GM12873 (cell line): Measurements from ENCODE around the gene ZFP62.

ENCODE experiments used
- CTCF ChIP-seq: IDR thresholded peaks from 2 replicates; pipeline ENCODE4 v1.5.1; 2012; ENCODE audit warnings: low read depth, mild to moderate bottlenecking, moderate library complexity, low read length, control low read depth; ENCODE audit not compliant: insufficient read depth; ENCODE audit errors: missing control alignments

ZFP62 gene

DNA sequence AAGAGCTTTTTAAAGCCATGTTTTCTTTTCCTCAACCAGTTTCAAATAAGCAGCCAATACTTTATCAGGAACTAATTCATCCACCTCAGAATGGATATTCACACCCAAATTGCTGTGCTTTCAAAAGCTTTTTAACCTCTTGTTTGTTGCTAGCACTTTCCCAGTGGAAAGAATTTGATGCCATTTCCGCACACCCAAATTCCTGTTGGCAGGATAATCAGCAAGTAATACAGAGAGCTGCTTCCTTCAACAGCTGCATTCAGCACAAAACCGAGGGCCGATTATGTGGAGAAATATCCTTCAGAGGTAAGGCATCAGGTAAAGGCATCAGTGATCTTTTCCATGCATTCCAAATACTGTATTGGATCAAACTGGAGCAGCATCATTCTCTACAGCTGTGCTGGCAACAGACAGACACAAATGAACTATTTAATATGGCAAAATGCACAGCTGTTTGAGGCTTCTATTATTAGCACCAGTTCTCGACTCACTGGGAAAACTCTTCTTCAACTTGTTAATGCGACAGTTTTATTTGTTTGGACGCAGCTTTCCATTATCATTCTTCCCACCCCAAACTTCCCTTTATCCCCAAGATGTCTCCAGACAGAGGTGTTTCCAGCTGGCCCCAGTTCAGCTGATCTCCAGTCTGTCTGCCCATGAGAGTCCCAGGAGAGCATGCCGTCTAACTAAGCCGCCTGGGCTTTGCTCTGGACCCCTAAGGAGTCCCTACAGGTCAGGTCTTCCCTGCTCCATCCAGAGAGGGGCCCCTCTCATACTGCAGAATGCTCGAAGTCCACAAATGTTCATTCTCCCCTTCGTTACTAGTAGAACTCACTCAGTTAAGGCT, 36.2 kb downstream of the ZFP62 start:
- no peak for TF ChIP-seq CTCF

- no peak for TF ChIP-seq CTCF
These were observed 37.0 kb downstream of the ZFP62 start for GRCh38 chr5:180823940-180824629.

GRCh38 chr5:180823346-180823745, 37.7 kb downstream of the ZFP62 start:
- TF ChIP-seq CTCF: no peak

- no peak for TF ChIP-seq CTCF
These were observed 39.5 kb downstream of the ZFP62 start for GRCh38 chr5:180821538-180821937.

DNA sequence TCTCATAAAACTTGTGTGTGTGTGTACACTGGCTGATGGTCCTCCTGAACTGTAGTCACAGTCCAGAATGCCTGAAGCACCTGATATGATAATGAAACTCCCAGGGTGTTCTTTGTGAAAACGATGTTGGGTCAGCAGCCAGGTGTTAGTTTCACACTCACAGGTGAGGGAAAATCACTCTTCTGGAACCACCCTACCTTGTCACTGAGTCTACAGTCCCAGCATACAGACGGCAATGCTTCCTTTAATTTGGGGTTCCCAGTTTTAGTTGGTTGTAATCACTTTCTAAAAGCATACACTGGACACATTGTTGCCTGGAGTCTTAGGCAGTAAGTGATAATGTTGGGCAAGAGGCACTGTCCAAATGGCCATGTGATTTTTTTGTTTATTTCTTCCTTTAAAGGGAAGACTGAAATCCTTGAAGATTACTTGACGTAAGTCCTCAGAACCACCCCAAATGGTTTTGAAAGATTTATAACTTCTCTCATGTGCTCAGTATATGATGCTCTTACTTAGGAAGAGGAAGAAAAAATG, 40.2 kb downstream of the ZFP62 start:
- no peak for TF ChIP-seq CTCF

DNA sequence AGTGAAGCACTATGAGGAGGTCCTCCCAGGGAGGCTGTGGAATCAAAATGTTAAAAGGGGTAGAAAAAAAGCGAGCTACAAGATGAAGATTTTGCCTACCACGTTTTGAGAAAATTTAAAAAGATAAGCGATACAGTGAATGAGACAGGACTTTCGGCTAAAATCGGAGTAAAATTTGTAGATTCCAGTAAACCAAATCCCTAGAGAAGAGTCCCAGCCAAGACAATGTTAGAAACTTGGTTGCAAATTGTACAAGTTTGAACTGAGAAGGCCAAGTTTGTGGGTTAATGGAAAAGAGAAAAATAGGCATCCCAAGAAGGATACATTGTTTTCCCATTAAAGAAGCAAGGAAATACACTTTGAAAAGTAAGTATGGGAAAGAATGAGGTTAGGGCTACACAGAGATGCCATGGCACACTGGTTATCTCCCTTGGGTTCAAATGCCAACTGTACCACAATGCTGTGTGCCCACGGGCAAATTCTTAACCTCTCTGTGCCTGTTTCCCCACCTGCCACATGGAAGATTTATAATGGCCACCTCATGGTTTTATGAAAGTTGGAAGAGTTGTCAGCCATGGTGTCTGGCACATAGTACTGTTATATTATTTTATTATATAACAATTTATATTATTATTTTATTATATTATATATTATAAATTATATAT, 42.3 kb downstream of the ZFP62 start:
- TF ChIP-seq CTCF: no peak
